Stimulated activated CD8-positive, alpha-beta memory T cell treated with anti-CD3 and anti-CD28 coated beads, Interleukin-15, amount 100 ng/mL, for 4 hours (primary cell): ENCODE results near the gene PPP2R1B.

Experiments used
- DNase-seq, 2 donors: peaks; one replicate each; pipeline ENCODE4 v3.0.0-alpha.2; 2020; ENCODE audit warnings: low read depth in 2 of 2

The PPP2R1B gene

DNA sequence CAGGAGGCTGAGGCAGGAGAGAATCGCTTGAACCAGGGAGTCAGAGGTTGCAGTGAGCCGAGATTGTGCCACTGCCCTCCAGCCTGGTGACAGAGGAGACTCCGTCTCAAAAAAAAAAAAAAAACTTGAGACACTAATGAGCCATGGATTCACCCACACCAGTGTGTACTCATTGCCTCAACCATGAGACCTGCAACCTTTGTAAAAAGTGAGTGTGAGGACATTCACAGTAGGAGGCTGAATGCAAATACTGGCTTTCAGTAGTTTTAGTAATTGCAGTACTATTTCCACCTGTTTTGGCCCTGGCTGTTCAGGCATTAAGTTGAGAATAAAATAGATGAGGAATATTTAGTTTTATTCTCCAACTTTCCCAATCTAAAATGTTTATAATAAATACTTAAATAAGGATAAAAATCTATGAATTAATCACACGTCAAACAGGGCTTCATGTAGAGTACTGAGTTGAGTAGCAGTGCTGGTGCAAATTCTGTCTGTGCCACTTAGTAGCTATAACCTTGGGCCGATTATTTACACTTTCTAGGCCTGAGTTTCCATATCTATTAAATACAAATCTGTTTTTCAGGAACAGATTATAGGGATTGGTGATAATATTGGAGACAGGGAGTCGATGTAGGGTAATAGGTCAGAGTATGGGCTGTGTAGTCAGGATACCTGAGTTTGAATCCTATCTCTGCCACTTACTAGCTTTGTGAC is 72.8 kb downstream of the PPP2R1B start:
- no peak for DNase-seq

DNA sequence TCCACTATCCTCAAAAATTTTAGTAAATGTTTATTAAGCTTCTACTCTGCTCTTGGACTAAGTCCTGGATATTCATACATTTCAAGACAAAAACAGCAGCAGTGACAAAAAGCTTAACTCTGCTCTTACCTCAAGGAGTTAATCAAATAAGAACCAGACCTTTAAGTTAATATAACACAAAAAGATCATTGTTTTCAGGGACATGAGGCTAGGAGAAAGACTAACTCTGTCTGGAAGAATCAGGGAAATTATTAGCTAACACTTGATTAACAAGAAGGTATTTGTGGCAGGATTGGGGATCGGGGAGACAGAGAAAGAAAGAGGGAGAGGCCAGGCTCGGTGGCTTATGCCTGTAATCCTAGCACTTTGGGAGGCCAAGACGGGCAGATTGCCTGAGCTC is 74.4 kb downstream of the PPP2R1B start:
- DNase-seq = no peak

DNA sequence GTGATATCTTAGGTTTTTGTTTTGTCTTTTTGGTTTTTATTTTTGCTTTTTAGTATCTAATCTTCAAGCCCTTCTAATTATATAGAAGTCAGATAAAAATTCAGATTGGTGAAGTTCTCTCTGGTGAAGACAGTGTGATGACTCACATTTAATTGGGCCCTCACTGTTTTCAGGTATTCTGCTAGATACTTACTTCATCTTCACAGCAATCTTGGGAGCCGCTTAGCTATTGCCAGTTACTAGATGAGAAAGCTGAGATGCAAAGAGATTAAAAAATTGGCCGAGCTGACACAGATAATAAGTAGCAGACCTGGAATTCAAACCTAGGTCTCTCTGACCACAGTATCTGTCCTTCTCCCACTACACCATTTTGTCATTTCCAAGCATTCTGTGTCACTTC is 75.0 kb downstream of the PPP2R1B start:
- DNase-seq = no peak

DNA sequence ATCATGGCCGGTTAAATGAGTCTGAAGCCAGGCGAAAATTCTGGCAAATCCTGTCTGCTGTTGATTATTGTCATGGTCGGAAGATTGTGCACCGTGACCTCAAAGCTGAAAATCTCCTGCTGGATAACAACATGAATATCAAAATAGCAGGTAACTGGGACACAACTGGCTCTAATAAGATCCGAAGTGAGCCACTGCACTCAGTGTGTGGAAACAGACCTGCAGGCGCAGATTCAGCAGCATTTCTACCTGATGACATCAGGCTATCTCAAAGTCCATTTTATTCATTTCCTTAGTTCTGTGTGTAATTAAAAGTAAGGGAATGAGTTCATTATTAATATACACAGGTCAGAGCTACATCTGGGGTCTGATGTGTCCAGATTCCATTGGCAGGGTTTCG is 78.2 kb downstream of the PPP2R1B start:
- no peak for DNase-seq

DNA sequence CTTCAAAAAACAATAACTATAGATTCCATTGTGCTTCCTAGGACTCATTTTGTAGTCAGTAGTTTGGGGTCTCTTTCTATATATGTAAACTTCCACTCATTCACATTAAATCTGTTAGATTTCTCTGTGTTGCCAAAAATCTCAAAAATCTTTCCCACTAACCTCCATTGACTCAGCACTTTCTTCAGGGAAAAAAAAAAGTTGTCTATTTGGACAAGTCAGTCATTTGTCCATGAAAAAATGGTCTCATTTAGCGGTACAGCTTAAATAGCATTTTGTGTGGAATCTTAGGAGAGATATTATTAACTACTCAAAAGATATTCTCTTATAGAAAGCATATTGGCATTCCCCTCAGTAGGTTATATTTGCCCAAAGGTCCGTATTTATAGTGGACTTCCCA is 81.9 kb downstream of the PPP2R1B start:
- DNase-seq = no peak

DNA sequence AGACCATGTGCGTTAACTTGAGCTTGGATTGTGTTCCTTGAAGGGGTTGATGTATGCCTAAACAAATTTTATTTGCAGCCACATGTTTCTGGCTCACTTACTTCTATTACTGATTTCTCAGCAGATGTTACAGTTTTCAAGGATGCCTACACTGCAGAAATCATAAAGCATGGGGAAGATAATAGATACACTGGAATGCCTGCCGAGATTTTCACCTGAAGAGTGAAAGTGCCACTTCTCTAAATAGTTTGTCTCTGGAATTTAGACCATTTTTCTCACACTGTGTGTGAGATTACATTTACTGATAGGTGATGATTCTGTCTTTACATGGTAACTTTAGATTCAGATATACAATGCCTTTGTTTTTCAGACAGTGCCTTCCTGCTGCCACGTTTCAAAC is 82.4 kb downstream of the PPP2R1B start:
- DNase-seq = no peak

DNA sequence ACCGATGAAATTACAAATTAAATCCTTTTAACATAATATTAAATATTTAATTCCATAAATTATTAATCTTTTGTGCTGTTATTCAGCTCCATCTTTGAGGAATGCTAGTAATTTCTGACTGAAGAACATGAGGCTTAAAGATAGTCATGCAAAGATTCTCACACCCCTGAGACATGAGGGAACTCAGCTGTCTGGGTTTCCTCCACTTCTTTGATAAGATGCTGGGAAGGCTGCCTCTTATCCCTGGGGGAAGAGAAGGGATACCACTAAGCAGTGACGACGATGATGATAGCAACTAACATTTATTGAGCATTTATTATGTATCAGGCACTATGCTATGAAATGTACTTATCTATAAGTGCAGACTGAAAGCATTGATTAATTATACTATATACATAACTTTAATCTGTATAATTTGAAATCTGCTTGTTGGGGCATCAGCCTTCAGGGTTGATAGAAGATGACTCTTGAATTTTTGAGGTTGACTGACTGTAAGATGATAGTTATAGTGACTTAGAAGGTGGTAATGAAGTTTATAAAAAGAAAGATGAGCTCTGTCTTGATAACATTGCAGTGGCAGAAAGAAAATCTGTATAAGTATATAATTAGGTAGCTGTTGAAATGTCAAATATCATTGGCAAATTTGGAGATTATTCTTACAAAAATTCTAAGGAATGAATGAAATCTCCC is 85.6 kb downstream of the PPP2R1B start:
- no peak for DNase-seq
